OCI-LY7 (cell line): ENCODE data around the gene VKORC1L1. TPM values are rescaled to one million over a fixed set of nuclear protein-coding genes. Genes with fewer than 3 reads are reported as not detected.

Experiments used
- BruUV-seq: library from RNA; stranded (reverse); fragments of 400-500 nt; replicated peaks from 2 replicates; lab custom pipeline; 2021; lab: Mats Ljungman, UMichigan
- CTCF ChIA-PET: fragments of 300-600 bp; sonication (Branson Sonifier 250); formaldehyde crosslinking; loops from one replicate; lab custom pipeline; 2022; ENCODE audit warnings: antibody characterized with exemption; ENCODE audit not compliant: unreplicated experiment; lab: Charles Lee
- POLR2A ChIA-PET: fragments of 300-600 bp; sonication (Branson Sonifier 250); formaldehyde crosslinking; loops from one replicate; lab custom pipeline; 2022; ENCODE audit warnings: antibody characterized with exemption; lab: Charles Lee
- DNase-seq: peaks from one replicate; pipeline ENCODE4 v3.0.0-alpha.2; 2015; ENCODE audit warnings: low spot score
- H2AFZ ChIP-seq: fragments of 200-600 bp; sonication (generic), shearing (Covaris generic); 2 replicates; pipeline ENCODE4 v1.6.1; 2014; ENCODE audit warnings: mild to moderate bottlenecking, antibody characterized with exemption, low read length, moderate library complexity
- H3K27ac ChIP-seq: fragments of 200-600 bp; sonication (generic); 2 replicates; pipeline ENCODE4 v1.5.1; 2014; ENCODE audit warnings: mixed run types, low read depth, mild to moderate bottlenecking, moderate library complexity, low read length, inconsistent platforms; ENCODE audit not compliant: poor library complexity, severe bottlenecking
- H3K36me3 ChIP-seq: fragments of 200-600 bp; sonication (generic); 2 replicates; pipeline ENCODE4 v1.6.1; 2014; ENCODE audit warnings: mild to moderate bottlenecking, antibody characterized with exemption, low read length, moderate library complexity, mixed read lengths; ENCODE audit not compliant: insufficient read depth
- H3K4me1 ChIP-seq: fragments of 200-600 bp; sonication (generic); 2 replicates; pipeline ENCODE4 v1.5.1; 2014; ENCODE audit warnings: mild to moderate bottlenecking, low read length; ENCODE audit not compliant: insufficient read depth, poor library complexity, severe bottlenecking
- H3K4me2 ChIP-seq: fragments of 200-600 bp; sonication (generic); 2 replicates; pipeline ENCODE4 v1.6.1; 2014; ENCODE audit warnings: mild to moderate bottlenecking, low read length
- H3K4me3 ChIP-seq: fragments of 200-600 bp; sonication (generic); 2 replicates; pipeline ENCODE4 v1.5.1; 2014; ENCODE audit warnings: mild to moderate bottlenecking, low read depth, low read length; ENCODE audit not compliant: poor library complexity, severe bottlenecking
- H3K79me2 ChIP-seq: fragments of 200-600 bp; sonication (generic); 2 replicates; pipeline ENCODE4 v1.6.1; 2016; ENCODE audit warnings: low read depth, mild to moderate bottlenecking, low read length, moderate library complexity, mixed read lengths; ENCODE audit not compliant: insufficient read depth
- H3K9me2 ChIP-seq: fragments of 200-600 bp; sonication (generic); 2 replicates; pipeline ENCODE4 v1.6.1; 2016; ENCODE audit warnings: mild to moderate bottlenecking, low read length, mixed read lengths; ENCODE audit not compliant: insufficient read depth
- H3K9me3 ChIP-seq: fragments of 200-600 bp; sonication (generic); 2 replicates; pipeline ENCODE4 v1.6.1; 2014; ENCODE audit warnings: mild to moderate bottlenecking, mixed run types, low read length, mixed read lengths
- H4K20me1 ChIP-seq: fragments of 200-600 bp; sonication (generic); 2 replicates; pipeline ENCODE4 v1.6.1; 2014; ENCODE audit warnings: mild to moderate bottlenecking, antibody characterized with exemption, low read length, moderate library complexity, mixed read lengths; ENCODE audit not compliant: insufficient read depth
- EZH2phosphoT487 ChIP-seq: fragments of 200-600 bp; sonication (generic); IDR thresholded peaks from 2 replicates; pipeline ENCODE4 v1.6.1; 2018; ENCODE audit warnings: low read depth, borderline replicate concordance, mild to moderate bottlenecking, mixed run types, antibody characterized with exemption, low read length, moderate library complexity, mixed read lengths
- intact Hi-C: fragments of 100-400 bp; cut with micrococcal nuclease; formaldehyde crosslinking; loops from one replicate; pipeline ENCODE4 v1.10.0; 2022; ENCODE audit not compliant: unreplicated experiment
- total RNA-seq, 2 experiments: library from RNA; depleted of rRNA in 1 of 2; stranded (reverse); fragments of >200 nt in 1 of 2; shearing (Covaris generic) in 1 of 2; gene quantifications; 2 replicates each; pipeline ENCODE4 v1.2.3, GENCODE V29; 2014 to 2022
- TF ChIP-seq, protein P1 (sequence below): fragments of 200-600 bp; sonication (generic); conservative IDR thresholded peaks from 2 replicates; pipeline ENCODE4 v1.5.1; 2014; ENCODE audit warnings: mild to moderate bottlenecking, antibody characterized with exemption, low read length, moderate library complexity, mixed read lengths

Gene VKORC1L1
- total RNA-seq, 2 experiments from 2014 or later, result 17.4 to 31.9 TPM

GRCh38 chr7:65953001-65953720 lies 80.3 kb downstream of the VKORC1L1 start:
- ChIA-PET CTCF (no interaction called here), POLR2A (interaction anchor here (0.6 kb wide), 1 partner anchor 17 kb away, joined by 3 read pairs; no protein-coding TSS in a partner anchor)
- H4K20me1 ChIP-seq, result no peaks in the 10 kb centered on the region
- no peak overlapping the region for H2AFZ ChIP-seq
- H3K4me3 ChIP-seq, result no peak overlapping the region
- no peak overlapping the region for H3K27ac ChIP-seq
- no TSS peak for BruUV-seq
- no peaks in the 10 kb centered on the region for H3K9me3 ChIP-seq
- no peaks in the 10 kb centered on the region for H3K4me1 ChIP-seq
- H3K36me3 ChIP-seq, result peaks cover 53% of the 10 kb centered on the region
- H3K79me2 ChIP-seq, result no peaks in the 10 kb centered on the region; the same call in 1 of the 2 replicates
- DNase-seq, result no peak
- intact Hi-C loops, result no loop called here
- TF ChIP-seq EZH2phosphoT487, result no peak
- TF ChIP-seq, protein P1, sequence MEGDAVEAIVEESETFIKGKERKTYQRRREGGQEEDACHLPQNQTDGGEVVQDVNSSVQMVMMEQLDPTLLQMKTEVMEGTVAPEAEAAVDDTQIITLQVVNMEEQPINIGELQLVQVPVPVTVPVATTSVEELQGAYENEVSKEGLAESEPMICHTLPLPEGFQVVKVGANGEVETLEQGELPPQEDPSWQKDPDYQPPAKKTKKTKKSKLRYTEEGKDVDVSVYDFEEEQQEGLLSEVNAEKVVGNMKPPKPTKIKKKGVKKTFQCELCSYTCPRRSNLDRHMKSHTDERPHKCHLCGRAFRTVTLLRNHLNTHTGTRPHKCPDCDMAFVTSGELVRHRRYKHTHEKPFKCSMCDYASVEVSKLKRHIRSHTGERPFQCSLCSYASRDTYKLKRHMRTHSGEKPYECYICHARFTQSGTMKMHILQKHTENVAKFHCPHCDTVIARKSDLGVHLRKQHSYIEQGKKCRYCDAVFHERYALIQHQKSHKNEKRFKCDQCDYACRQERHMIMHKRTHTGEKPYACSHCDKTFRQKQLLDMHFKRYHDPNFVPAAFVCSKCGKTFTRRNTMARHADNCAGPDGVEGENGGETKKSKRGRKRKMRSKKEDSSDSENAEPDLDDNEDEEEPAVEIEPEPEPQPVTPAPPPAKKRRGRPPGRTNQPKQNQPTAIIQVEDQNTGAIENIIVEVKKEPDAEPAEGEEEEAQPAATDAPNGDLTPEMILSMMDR, result no peak
- H3K4me2 ChIP-seq, result no peak overlapping the region
- H3K9me2 ChIP-seq, result no peaks in the 10 kb centered on the region

GRCh38 chr7:65953890-65954450 lies 81.1 kb downstream of the VKORC1L1 start:
- no peak overlapping the region for H3K27ac ChIP-seq
- peaks cover 59% of the 10 kb centered on the region for H3K36me3 ChIP-seq
- no peak for DNase-seq
- H3K9me2 ChIP-seq, result no peaks in the 10 kb centered on the region
- ChIA-PET POLR2A (interaction anchor here (0.6 kb wide), 1 partner anchor 791 kb away, joined by 3 read pairs; no protein-coding TSS in a partner anchor), CTCF (no interaction called here)
- intact Hi-C loops, result no loop called here
- no peak overlapping the region for H3K4me3 ChIP-seq
- no peak for TF ChIP-seq EZH2phosphoT487
- TF ChIP-seq, protein P1, result no peak
- H3K79me2 ChIP-seq, result no peaks in the 10 kb centered on the region; the same call in 1 of the 2 replicates
- no TSS peak for BruUV-seq
- no peak overlapping the region for H2AFZ ChIP-seq
- H3K9me3 ChIP-seq, result no peaks in the 10 kb centered on the region
- H3K4me1 ChIP-seq, result no peaks in the 10 kb centered on the region
- H3K4me2 ChIP-seq, result no peak overlapping the region
- H4K20me1 ChIP-seq, result no peaks in the 10 kb centered on the region

DNA sequence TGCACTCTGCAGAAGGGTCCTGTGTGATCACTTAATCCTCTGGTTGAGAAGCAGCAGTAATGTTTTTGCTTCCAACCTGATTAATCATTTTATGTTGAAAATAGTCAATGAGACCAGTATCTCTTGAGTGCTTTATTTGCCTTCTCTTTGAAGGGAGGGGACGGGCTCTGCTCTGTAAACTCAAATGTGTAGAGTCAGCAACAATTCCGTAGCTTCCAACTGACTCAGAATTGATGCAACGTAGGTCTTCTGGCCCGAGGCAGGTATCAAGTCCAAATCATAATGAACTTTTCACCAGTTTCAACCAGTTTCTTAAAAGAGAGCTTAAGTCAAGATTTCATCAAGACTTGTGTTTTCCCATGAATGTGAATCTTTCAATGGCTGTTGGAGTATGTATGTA lies 82.8 kb downstream of the VKORC1L1 start:
- ChIA-PET CTCF (no interaction called here), POLR2A (no interaction called here)
- Histone ChIP-seq H4K20me1 (no peaks in the 10 kb centered on the region), H3K4me3 (no peak overlapping the region), H3K9me2 (no peaks in the 10 kb centered on the region), H3K36me3 (peaks cover 75% of the 10 kb centered on the region), H3K4me1 (no peaks in the 10 kb centered on the region), H3K4me2 (no peak overlapping the region), H3K9me3 (no peaks in the 10 kb centered on the region), H3K79me2 (no peaks in the 10 kb centered on the region; the same call in 1 of the 2 replicates), H2AFZ (no peak overlapping the region), H3K27ac (no peak overlapping the region)
- TF ChIP-seq, protein P1, result no peak
- no peak for TF ChIP-seq EZH2phosphoT487
- intact Hi-C loops, result no loop called here
- no TSS peak for BruUV-seq
- DNase-seq, result no peak
